SU-DHL-6 (cell line): ENCODE data around the gene MEN1.

Experiments used
- CTCF ChIP-seq: fragments of 200-600 bp; sonication (generic); IDR thresholded peaks from one replicate; pipeline ENCODE4 v1.5.1; 2017; ENCODE audit warnings: antibody characterized with exemption, mild to moderate bottlenecking, low read length, moderate library complexity; ENCODE audit not compliant: insufficient read depth, poor library complexity, severe bottlenecking
- EZH2phosphoT487 ChIP-seq: fragments of 200-600 bp; sonication (generic), shearing (Covaris generic); conservative IDR thresholded peaks from 2 replicates; pipeline ENCODE4 v1.6.1; 2018; ENCODE audit warnings: mild to moderate bottlenecking, antibody characterized with exemption, low read length, moderate library complexity, mixed read lengths

GRCh38 chr11:64842851-64843685 is 32.7 kb upstream of the MEN1 start:
- TF ChIP-seq CTCF (no peak), EZH2phosphoT487 (no peak)
